Measurements from ENCODE around the gene ITPK1. TPM values are rescaled to one million over a fixed set of nuclear protein-coding genes. Genes with fewer than 3 reads are reported as not detected.
A peak's percentile ranks its signal among the peaks of the same experiment; 100 is the strongest.

Gene ITPK1
- total and polyA plus RNA-seq, 2 donors (not counting 3 experiments of a cell fraction or from before 2014, with no cell fraction given), result 39.6 to 51.8 TPM

GRCh38 chr14:93033983-93034670 is 81.6 kb downstream of the ITPK1 start:
- intact Hi-C loops (cut with micrococcal nuclease), result loop anchor here (1.0 to 2.0 kb wide), 2 partner anchors 81 to 105 kb away; partner anchors contain the start of gene ITPK1
- CTCF ChIA-PET, result interaction anchor here (0.6 to 5.4 kb wide), 10 partner anchors 9 to 104 kb away, joined by 3 to 27 read pairs (median 4); partner anchors contain the start of gene ITPK1
- BruUV-seq (replicated peaks), result no TSS peak

More at GRCh38 chr14:93033983-93034670, 81.6 kb downstream of the ITPK1 start:
- H3K36me3 ChIP-seq (ENCODE audit: control insufficient read depth in 2 of 2, extremely low read depth in 1 of 2, insufficient read depth in 2 of 2, low read length in 2 of 2), result no peaks in the 10 kb centered on the region
- peaks cover 17% of the 10 kb centered on the region for H3K4me1 ChIP-seq (ENCODE audit: control insufficient read depth, extremely low read depth, insufficient read depth, low read length)
- DNase-seq (ENCODE audit: low read depth, low spot score) (no peak), FAIRE-seq (no peak)
- H3K4me2 ChIP-seq (ENCODE audit: insufficient read depth, low read length), result no peak overlapping the region
- no peaks in the 10 kb centered on the region for H3K9me1 ChIP-seq (replicated peaks; ENCODE audit: control insufficient read depth, extremely low read depth, insufficient read depth, low read length)
- no peak overlapping the region for H3K27ac ChIP-seq (ENCODE audit: insufficient read depth, low read depth, low read length)
- no peak overlapping the region for H2AFZ ChIP-seq (ENCODE audit: low read depth, low read length)
- dilution Hi-C loops (cut with MboI; ENCODE audit: extremely low pct_ligation_motif_present, low sequenced_read_pairs), result no loop called here
- no peak overlapping the region for H3K4me3 ChIP-seq (replicated peaks in 1 of 3; ENCODE audit: insufficient read depth in 1 of 3, low read depth in 1 of 3, low read length in 3 of 3)
- peak; percentile 36 to 60 for TF ChIP-seq CTCF (IDR thresholded peaks at IDR 0.05; ENCODE audit: extremely low read depth in 1 of 2, insufficient read depth in 1 of 2, low read depth in 1 of 2, low read length in 2 of 2)
- no peak for TF ChIP-seq FOS (IDR thresholded peaks at IDR 0.05; ENCODE audit: borderline replicate concordance, insufficient read depth, low read length)
- H3K27me3 ChIP-seq (ENCODE audit: control insufficient read depth in 2 of 2, insufficient read depth in 2 of 2, low read length in 2 of 2), result no peaks in the 10 kb centered on the region
- no peaks in the 10 kb centered on the region for H3K79me2 ChIP-seq (ENCODE audit: control insufficient read depth, insufficient read depth, low read length)
- no peaks in the 10 kb centered on the region for H4K20me1 ChIP-seq (replicated peaks; ENCODE audit: control insufficient read depth, extremely low read depth, insufficient read depth, low read length)
- H3K9ac ChIP-seq (replicated peaks; ENCODE audit: extremely low read depth, insufficient read depth, low read length), result no peak overlapping the region
- POLR2A ChIA-PET, result no interaction called here
- no peaks in the 10 kb centered on the region for H3K9me3 ChIP-seq (replicated peaks; ENCODE audit: control insufficient read depth, insufficient read depth, low read length)
